K562 (cell line): Measurements from ENCODE around the gene SLC4A3. TPM values are rescaled to one million over a fixed set of nuclear protein-coding genes. Genes with fewer than 3 reads are reported as not detected.
A peak's percentile ranks its signal among the peaks of the same experiment; 100 is the strongest.

Source experiments
- ARID2 ChIP-seq: fragments of 450-650 bp; IDR thresholded peaks from 2 replicates; pipeline ENCODE4 v1.6.1; 2017; ENCODE audit warnings: antibody characterized with exemption, mild to moderate bottlenecking
- CHCHD3 ChIP-seq: fragments of 250-450 bp; sonication (Bioruptor Pico); IDR thresholded peaks from 2 replicates; pipeline ENCODE4 v2.1.2; 2022; ENCODE audit warnings: mild to moderate bottlenecking
- CREB5 ChIP-seq: fragments of 250-450 bp; sonication (Bioruptor Pico); IDR thresholded peaks from 2 replicates; pipeline ENCODE4 v1.5.0; 2020; ENCODE audit warnings: mild to moderate bottlenecking
- DMBX1 ChIP-seq: fragments of 250-450 bp; sonication (Bioruptor Pico); IDR thresholded peaks from 2 replicates; pipeline ENCODE4 v1.8.0; 2022; ENCODE audit warnings: inconsistent platforms, mild to moderate bottlenecking, moderate library complexity, borderline replicate concordance
- GABPB1 ChIP-seq: sonication (generic); formaldehyde crosslinking; IDR thresholded peaks from 2 replicates; pipeline ENCODE4 v1.8.0; 2022; ENCODE audit warnings: mild to moderate bottlenecking, missing genetic modification reagents
- KLF6 ChIP-seq: fragments of 250-450 bp; sonication (Bioruptor Pico); IDR thresholded peaks from 2 replicates; pipeline ENCODE4 v1.4.0; 2020; ENCODE audit warnings: mild to moderate bottlenecking, moderate library complexity, borderline replicate concordance
- MECOM ChIP-seq: fragments of 250-450 bp; sonication (Bioruptor Pico); IDR thresholded peaks from 2 replicates; pipeline ENCODE4 v1.8.0; 2022; ENCODE audit warnings: inconsistent platforms
- MTA2 ChIP-seq: fragments of 450-650 bp; IDR thresholded peaks from 2 replicates; pipeline ENCODE4 v1.6.1; 2016; ENCODE audit warnings: low read depth
- NFRKB ChIP-seq: fragments of 450-650 bp; IDR thresholded peaks from 2 replicates; pipeline ENCODE4 v1.6.1; 2016; ENCODE audit warnings: low read depth
- NONO ChIP-seq, 2 experiments: fragments of 200-400 bp in 1 of 2; fragments of 450-650 bp in 1 of 2; formaldehyde crosslinking in 1 of 2; IDR thresholded peaks; 2 replicates each; pipeline ENCODE4 v1.6.1; 2017; ENCODE audit warnings: low read depth in 2 of 2, mild to moderate bottlenecking in 2 of 2, moderate library complexity in 2 of 2, low read length in 1 of 2
- NR0B1 ChIP-seq: fragments of 450-650 bp; IDR thresholded peaks from one replicate; pipeline ENCODE4 v1.6.1; 2018; ENCODE audit warnings: mild to moderate bottlenecking, moderate library complexity; ENCODE audit not compliant: partially characterized antibody
- NR1H2 ChIP-seq: sonication (generic); formaldehyde crosslinking; IDR thresholded peaks from 2 replicates; pipeline ENCODE4 v1.4.0; 2020; ENCODE audit warnings: mild to moderate bottlenecking, missing genetic modification reagents
- PHF20 ChIP-seq: fragments of 450-650 bp; IDR thresholded peaks from 2 replicates; pipeline ENCODE4 v1.6.1; 2018; ENCODE audit not compliant: partially characterized antibody
- PKNOX1 ChIP-seq: fragments of 450-650 bp; IDR thresholded peaks from 2 replicates; pipeline ENCODE4 v1.6.1; 2016
- POLR2AphosphoS5 ChIP-seq: IDR thresholded peaks from 2 replicates; pipeline ENCODE4 v1.6.1; 2011; ENCODE audit warnings: mild to moderate bottlenecking, low read depth, low read length, moderate library complexity; ENCODE audit not compliant: control insufficient read depth, insufficient read depth
- POLR2H ChIP-seq: IDR thresholded peaks from 2 replicates; pipeline ENCODE4 v1.6.1; 2016; ENCODE audit warnings: missing genetic modification characterization, low read depth, mild to moderate bottlenecking, control low read depth, missing compliant biosample characterization, moderate library complexity
- POLR3A ChIP-seq: IDR thresholded peaks from 2 replicates; pipeline ENCODE4 v1.6.1; 2011; ENCODE audit warnings: borderline replicate concordance, mild to moderate bottlenecking, moderate library complexity; ENCODE audit not compliant: insufficient read length, insufficient read depth; ENCODE audit errors: extremely low read depth
- RAD51 ChIP-seq: fragments of 450-650 bp; IDR thresholded peaks from 2 replicates; pipeline ENCODE4 v1.7.1; 2016; ENCODE audit warnings: low read depth, mild to moderate bottlenecking, borderline replicate concordance
- RBM22 ChIP-seq: fragments of 200-400 bp; formaldehyde crosslinking; IDR thresholded peaks from 2 replicates; pipeline ENCODE4 v1.6.1; 2018; ENCODE audit warnings: low read length, low read depth; ENCODE audit not compliant: poor library complexity, severe bottlenecking
- RFX7 ChIP-seq: fragments of 250-450 bp; sonication (Bioruptor Pico); IDR thresholded peaks from 2 replicates; pipeline ENCODE4 v1.5.1; 2021; ENCODE audit warnings: mild to moderate bottlenecking
- SETDB1 ChIP-seq: IDR thresholded peaks from one replicate; pipeline ENCODE4 v1.6.1; 2012; ENCODE audit warnings: low read length, control low read depth, inconsistent platforms
- SLC30A9 ChIP-seq: fragments of 250-450 bp; sonication (Bioruptor Pico); IDR thresholded peaks from 2 replicates; pipeline ENCODE4 v1.8.0; 2022; ENCODE audit warnings: mild to moderate bottlenecking, moderate library complexity
- SMARCC2 ChIP-seq: fragments of 450-650 bp; IDR thresholded peaks from 2 replicates; pipeline ENCODE4 v1.6.1; 2017; ENCODE audit warnings: antibody characterized with exemption, moderate library complexity, mild to moderate bottlenecking, low read depth
- SNRNP70 ChIP-seq: fragments of 200-400 bp; formaldehyde crosslinking; optimal IDR thresholded peaks from 2 replicates; pipeline ENCODE3; 2017; ENCODE audit warnings: low read depth, low read length
- SREBF1 ChIP-seq: fragments of 150-350 bp; IDR thresholded peaks from 2 replicates; pipeline ENCODE4 v1.6.1; 2014; ENCODE audit warnings: antibody characterized with exemption, low read depth, low read length, borderline replicate concordance
- TARDBP ChIP-seq: fragments of 450-650 bp; IDR thresholded peaks from 2 replicates; pipeline ENCODE4 v1.6.1; 2016
- ZC3H8 ChIP-seq: fragments of 450-650 bp; IDR thresholded peaks from 2 replicates; pipeline ENCODE4 v1.6.1; 2017
- ZNF76 ChIP-seq: fragments of 250-450 bp; sonication (Bioruptor Pico); IDR thresholded peaks from 2 replicates; pipeline ENCODE4 v1.4.0; 2020; ENCODE audit warnings: mild to moderate bottlenecking, moderate library complexity, borderline replicate concordance
- ZSCAN32 ChIP-seq: fragments of 450-650 bp; formaldehyde crosslinking; IDR thresholded peaks from 2 replicates; pipeline ENCODE4 v1.4.0; 2020; ENCODE audit warnings: mild to moderate bottlenecking, moderate library complexity
- polyA plus RNA-seq, 8 experiments: library from polyadenylated mRNA; depleted of rRNA in 4 of 8; stranded (reverse) in 5 of 8; unstranded in 3 of 8; fragments of >200 nt; fragmentation: Nextera tagmentation in 2 of 8; fragmentation: Illumina TruSeq in 1 of 8; extraction: Ambion mirVana in 2 of 8; extraction: Trizol in 1 of 8; gene quantifications; 2 replicates each; pipeline versions ENCODE4 v1.2.1 to v1.2.3, GENCODE V29; 2011 to 2014; ENCODE audit warnings: inconsistent platforms in 1 of 8, missing spikeins in 1 of 8
- total RNA-seq, 7 experiments: library from RNA; depleted of rRNA in 6 of 7; stranded (reverse); fragments of >200 nt in 6 of 7; fragmentation: Illumina TruSeq in 2 of 7; extraction: Trizol in 2 of 7; gene quantifications; 2 replicates each; pipeline versions ENCODE4 v1.2.1 to v1.2.3, GENCODE V29; 2011 to 2021; ENCODE audit warnings: low replicate concordance in 1 of 7

Gene SLC4A3
- total and polyA plus RNA-seq, 9 of the 15 experiments (the other 6 are each of a cell fraction or from before 2014, with no cell fraction given), result 0.04 to 0.31 (median 0.16) TPM; not detected in 5

- TF ChIP-seq NR0B1 (no peak), POLR3A (no peak), DMBX1 (no peak), SMARCC2 (no peak), SETDB1 (no peak), POLR2H (tag) (no peak), ARID2 (peak; percentile 72; the same call in 1 of the 2 replicates), PHF20 (no peak), NFRKB (no peak), TARDBP (0 out of 2 replicates have a peak, but pooled peaks have one; percentile 59), ZNF76 (CRISPR knock-in tag) (no peak), RAD51 (no peak), GABPB1 (CRISPR knock-in tag) (peak; percentile 80), MTA2 (no peak), ZC3H8 (no peak), SLC30A9 (CRISPR knock-in tag) (no peak), KLF6 (CRISPR knock-in tag) (no peak), CHCHD3 (CRISPR knock-in tag) (no peak), PKNOX1 (no peak), RBM22 (no peak), ZSCAN32 (no peak), NONO (IDR thresholded peaks at IDR 0.05; ENCODE audit: low read depth in 2 of 2, low read length in 1 of 2) (no peak), SNRNP70 (no peak), MECOM (no peak), RFX7 (CRISPR knock-in tag) (no peak), CREB5 (CRISPR knock-in tag) (no peak), POLR2AphosphoS5 (no peak), SREBF1 (no peak), NR1H2 (no peak)
These were observed 15.1 kb downstream of the SLC4A3 start (continued) for GRCh38 chr2:219642465-219643083.
